Fibroblast of lung (primary cell): ENCODE results near the gene ANKS1B. TPM values are rescaled to one million over a fixed set of nuclear protein-coding genes. Genes with fewer than 3 reads are reported as not detected.

Experiments used
- DNase-seq, 2 donors: peaks; one replicate each; pipeline versions ENCODE4 v3.0.0 to v3.0.0-alpha.2; 2010; ENCODE audit warnings: low read depth in 2 of 2
- H2AFZ ChIP-seq: 2 replicates; pipeline ENCODE4 v1.5.1; 2012; ENCODE audit warnings: low read length, control low read depth, inconsistent platforms
- H3K27ac ChIP-seq: 2 replicates; pipeline ENCODE4 v1.5.1; 2011; ENCODE audit warnings: low read length, control low read depth; ENCODE audit not compliant: insufficient read depth
- H3K27me3 ChIP-seq: 2 replicates; pipeline ENCODE4 v1.5.1; 2011; ENCODE audit warnings: mild to moderate bottlenecking, low read length; ENCODE audit not compliant: control insufficient read depth, insufficient read depth
- H3K36me3 ChIP-seq: 2 replicates; pipeline ENCODE4 v1.5.1; 2011; ENCODE audit warnings: low read length; ENCODE audit not compliant: control insufficient read depth, insufficient read depth
- H3K4me1 ChIP-seq: 2 replicates; pipeline ENCODE4 v1.5.1; 2011; ENCODE audit warnings: low read length; ENCODE audit not compliant: control insufficient read depth, insufficient read depth; ENCODE audit errors: extremely low read depth
- H3K4me2 ChIP-seq: 2 replicates; pipeline ENCODE4 v1.5.1; 2011; ENCODE audit warnings: low read length, control low read depth; ENCODE audit not compliant: insufficient read depth; ENCODE audit errors: extremely low read depth
- H3K4me3 ChIP-seq, 4 experiments: fragments of 200-600 bp in 1 of 4; sonication (generic) in 1 of 4; replicated peaks in 1 of 4; 2 replicates each; pipeline ENCODE4 v1.5.1; 2011 to 2016; ENCODE audit warnings: low read length in 4 of 4, low read depth in 3 of 4, mild to moderate bottlenecking in 3 of 4, control low read depth in 2 of 4, inconsistent platforms in 1 of 4, mixed read lengths in 1 of 4; ENCODE audit not compliant: insufficient read depth in 1 of 4; ENCODE audit errors: control extremely low read depth in 1 of 4
- H3K79me2 ChIP-seq: 2 replicates; pipeline ENCODE4 v1.5.1; 2012; ENCODE audit warnings: mild to moderate bottlenecking, low read length, inconsistent platforms; ENCODE audit not compliant: control insufficient read depth, insufficient read depth
- H3K9ac ChIP-seq: 2 replicates; pipeline ENCODE4 v1.5.1; 2011; ENCODE audit warnings: mild to moderate bottlenecking, low read length, control low read depth; ENCODE audit not compliant: insufficient read depth
- H3K9me3 ChIP-seq: 2 replicates; pipeline ENCODE4 v1.5.1; 2012; ENCODE audit warnings: low read depth, low read length; ENCODE audit not compliant: control insufficient read depth, insufficient read depth
- H4K20me1 ChIP-seq: 2 replicates; pipeline ENCODE4 v1.5.1; 2011; ENCODE audit warnings: low read length; ENCODE audit not compliant: control insufficient read depth, insufficient read depth; ENCODE audit errors: extremely low read depth
- CTCF ChIP-seq, 2 donors: IDR thresholded peaks in 1 of 2; conservative IDR thresholded peaks in 1 of 2; 1 replicate in 1 of 2; 2 replicates in 1 of 2; pipeline ENCODE4 v1.5.1; 2011 to 2012; ENCODE audit warnings: low read length in 2 of 2, control low read depth in 1 of 2, inconsistent platforms in 1 of 2, low read depth in 1 of 2, mild to moderate bottlenecking in 1 of 2
- EZH2 ChIP-seq: IDR thresholded peaks from 2 replicates; pipeline ENCODE4 v1.5.1; 2012; ENCODE audit warnings: low read length, control low read depth, mild to moderate bottlenecking; ENCODE audit errors: missing control alignments
- polyA plus RNA-seq, 2 donors: library from polyadenylated mRNA; depleted of rRNA in 1 of 2; stranded (reverse) in 1 of 2; unstranded in 1 of 2; fragments of >200 nt; gene quantifications; 2 replicates each; pipeline ENCODE4 v1.2.1, GENCODE V29; 2011 to 2012; ENCODE audit warnings: missing spikeins in 1 of 2
- total RNA-seq: library from RNA; depleted of rRNA; stranded (reverse); fragments of >200 nt; gene quantifications from 2 replicates; pipeline ENCODE4 v1.2.1, GENCODE V29; 2014

Gene ANKS1B
- total and polyA plus RNA-seq, 2 donors (not counting 1 experiment from before 2014, with no cell fraction given): 0.11 to 0.83 TPM

- H3K27me3 ChIP-seq: no peaks in the 10 kb centered on the region
- H3K27ac ChIP-seq: no peak overlapping the region
- TF ChIP-seq EZH2 (no peak), CTCF (conservative IDR thresholded peaks at IDR 0.05 in 1 of 2, IDR thresholded peaks at IDR 0.05 in 1 of 2; ENCODE audit: low read depth in 1 of 2, low read length in 2 of 2) (no peak)
- H3K9me3 ChIP-seq: no peaks in the 10 kb centered on the region
- H3K9ac ChIP-seq: no peak overlapping the region
- no peak for DNase-seq
- no peak overlapping the region for H3K4me3 ChIP-seq
- no peaks in the 10 kb centered on the region for H4K20me1 ChIP-seq
- H3K36me3 ChIP-seq: no peaks in the 10 kb centered on the region
- H2AFZ ChIP-seq: no peak overlapping the region
- H3K79me2 ChIP-seq: no peaks in the 10 kb centered on the region
- no peak overlapping the region for H3K4me2 ChIP-seq
- no peaks in the 10 kb centered on the region for H3K4me1 ChIP-seq
Measured at GRCh38 chr12:99552022-99552421, 432.7 kb downstream of the ANKS1B start.

- no peak for DNase-seq
- Histone ChIP-seq H3K9me3 (no peaks in the 10 kb centered on the region), H3K79me2 (no peaks in the 10 kb centered on the region), H3K4me1 (no peaks in the 10 kb centered on the region), H3K27me3 (no peaks in the 10 kb centered on the region), H4K20me1 (no peaks in the 10 kb centered on the region), H3K9ac (no peak overlapping the region), H3K27ac (no peak overlapping the region), H2AFZ (no peak overlapping the region), H3K36me3 (no peaks in the 10 kb centered on the region), H3K4me2 (no peak overlapping the region), H3K4me3 (no peak overlapping the region)
- TF ChIP-seq EZH2 (no peak), CTCF (conservative IDR thresholded peaks at IDR 0.05 in 1 of 2, IDR thresholded peaks at IDR 0.05 in 1 of 2; ENCODE audit: low read depth in 1 of 2, low read length in 2 of 2) (no peak)
Measured at GRCh38 chr12:99549651-99550050, 435.1 kb downstream of the ANKS1B start.

GRCh38 chr12:99549196-99549595, 435.5 kb downstream of the ANKS1B start:
- Histone ChIP-seq H3K4me1 (no peaks in the 10 kb centered on the region), H3K27me3 (no peaks in the 10 kb centered on the region), H3K27ac (no peak overlapping the region), H3K36me3 (no peaks in the 10 kb centered on the region), H3K4me2 (no peak overlapping the region), H2AFZ (no peak overlapping the region), H3K79me2 (no peaks in the 10 kb centered on the region), H3K9me3 (no peaks in the 10 kb centered on the region), H4K20me1 (no peaks in the 10 kb centered on the region), H3K4me3 (no peak overlapping the region), H3K9ac (no peak overlapping the region)
- TF ChIP-seq EZH2 (no peak), CTCF (conservative IDR thresholded peaks at IDR 0.05 in 1 of 2, IDR thresholded peaks at IDR 0.05 in 1 of 2; ENCODE audit: low read depth in 1 of 2, low read length in 2 of 2) (no peak)
- no peak for DNase-seq
